Testis (tissue), 2 donors: ENCODE results near the gene GRK1.

Experiments used
- CTCF ChIP-seq, 3 experiments: fragments of 450-650 bp in 2 of 3; fragments of 200-600 bp in 1 of 3; sonication (generic) in 1 of 3; IDR thresholded peaks; one replicate each; pipeline ENCODE4 v1.5.1; 2016 to 2019; ENCODE audit warnings: antibody characterized with exemption in 3 of 3, mild to moderate bottlenecking in 2 of 3, moderate library complexity in 1 of 3
- POLR2A ChIP-seq: fragments of 450-650 bp; IDR thresholded peaks from one replicate; pipeline ENCODE4 v1.6.1; 2017; ENCODE audit warnings: antibody characterized with exemption, mild to moderate bottlenecking, moderate library complexity

- TF ChIP-seq POLR2A (no peak), CTCF (IDR thresholded peaks at IDR 0.05) (no peak)
Observed at GRCh38 chr13:113646376-113646775, 20.6 kb upstream of the GRK1 start.
